PC-9 (cell line): ENCODE measurements around the gene IQCK.

Source experiments
- EZH2 ChIP-seq: fragments of 200-600 bp; sonication (generic); IDR thresholded peaks from 2 replicates; pipeline ENCODE4 v1.8.0; 2017; ENCODE audit warnings: antibody characterized with exemption, low read depth
- TF ChIP-seq, protein P1 (sequence below): fragments of 200-600 bp; sonication (generic); conservative IDR thresholded peaks from 2 replicates; pipeline ENCODE4 v1.6.1; 2017; ENCODE audit warnings: mixed run types, antibody characterized with exemption, mild to moderate bottlenecking, moderate library complexity

DNA sequence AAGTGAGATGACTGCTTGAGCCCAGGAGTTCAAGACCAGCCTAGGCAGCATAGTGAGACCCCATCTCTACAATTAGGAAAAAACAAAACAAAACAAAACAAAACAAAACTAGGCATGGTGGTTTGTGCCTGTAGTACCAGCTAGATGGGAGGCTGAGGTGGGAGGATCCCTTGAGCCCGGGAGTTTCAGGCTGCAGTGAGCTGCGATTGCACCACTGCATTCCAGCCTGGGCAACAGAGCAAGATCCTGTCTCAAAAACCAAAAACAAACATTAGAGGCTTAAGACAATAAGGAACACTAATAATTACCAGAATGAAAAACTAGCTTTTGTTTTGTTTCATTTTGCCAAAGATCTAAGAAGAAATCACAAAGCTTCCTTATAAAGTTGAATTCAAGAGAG, 97.3 kb downstream of the IQCK start:
- TF ChIP-seq, protein P1, sequence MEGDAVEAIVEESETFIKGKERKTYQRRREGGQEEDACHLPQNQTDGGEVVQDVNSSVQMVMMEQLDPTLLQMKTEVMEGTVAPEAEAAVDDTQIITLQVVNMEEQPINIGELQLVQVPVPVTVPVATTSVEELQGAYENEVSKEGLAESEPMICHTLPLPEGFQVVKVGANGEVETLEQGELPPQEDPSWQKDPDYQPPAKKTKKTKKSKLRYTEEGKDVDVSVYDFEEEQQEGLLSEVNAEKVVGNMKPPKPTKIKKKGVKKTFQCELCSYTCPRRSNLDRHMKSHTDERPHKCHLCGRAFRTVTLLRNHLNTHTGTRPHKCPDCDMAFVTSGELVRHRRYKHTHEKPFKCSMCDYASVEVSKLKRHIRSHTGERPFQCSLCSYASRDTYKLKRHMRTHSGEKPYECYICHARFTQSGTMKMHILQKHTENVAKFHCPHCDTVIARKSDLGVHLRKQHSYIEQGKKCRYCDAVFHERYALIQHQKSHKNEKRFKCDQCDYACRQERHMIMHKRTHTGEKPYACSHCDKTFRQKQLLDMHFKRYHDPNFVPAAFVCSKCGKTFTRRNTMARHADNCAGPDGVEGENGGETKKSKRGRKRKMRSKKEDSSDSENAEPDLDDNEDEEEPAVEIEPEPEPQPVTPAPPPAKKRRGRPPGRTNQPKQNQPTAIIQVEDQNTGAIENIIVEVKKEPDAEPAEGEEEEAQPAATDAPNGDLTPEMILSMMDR = no peak
- TF ChIP-seq EZH2 = no peak
